HUES6 (cell line): ENCODE measurements around the gene IPO4.

Experiments used
- H3K27ac ChIP-seq: 2 replicates; pipeline ENCODE4 v1.7.0; 2013; ENCODE audit warnings: low read depth, mild to moderate bottlenecking, low read length, inconsistent platforms
- H3K27me3 ChIP-seq: 2 replicates; pipeline ENCODE4 v1.6.1; 2013; ENCODE audit warnings: low read length; ENCODE audit not compliant: control insufficient read depth, insufficient read depth
- H3K36me3 ChIP-seq: 2 replicates; pipeline ENCODE4 v1.6.1; 2013; ENCODE audit warnings: low read length; ENCODE audit not compliant: control insufficient read depth, insufficient read depth
- H3K4me1 ChIP-seq: 2 replicates; pipeline ENCODE4 v1.6.1; 2013; ENCODE audit warnings: low read length; ENCODE audit not compliant: control insufficient read depth, insufficient read depth
- H3K4me3 ChIP-seq: 2 replicates; pipeline ENCODE4 v1.5.1; 2013; ENCODE audit warnings: low read depth, low read length
- H3K9ac ChIP-seq: one replicate; pipeline ENCODE4 v1.6.1; 2013; ENCODE audit warnings: mild to moderate bottlenecking, low read length
- H3K9me3 ChIP-seq: 2 replicates; pipeline ENCODE4 v1.6.1; 2013; ENCODE audit warnings: low read depth, low read length; ENCODE audit not compliant: control insufficient read depth, insufficient read depth

IPO4 gene

DNA sequence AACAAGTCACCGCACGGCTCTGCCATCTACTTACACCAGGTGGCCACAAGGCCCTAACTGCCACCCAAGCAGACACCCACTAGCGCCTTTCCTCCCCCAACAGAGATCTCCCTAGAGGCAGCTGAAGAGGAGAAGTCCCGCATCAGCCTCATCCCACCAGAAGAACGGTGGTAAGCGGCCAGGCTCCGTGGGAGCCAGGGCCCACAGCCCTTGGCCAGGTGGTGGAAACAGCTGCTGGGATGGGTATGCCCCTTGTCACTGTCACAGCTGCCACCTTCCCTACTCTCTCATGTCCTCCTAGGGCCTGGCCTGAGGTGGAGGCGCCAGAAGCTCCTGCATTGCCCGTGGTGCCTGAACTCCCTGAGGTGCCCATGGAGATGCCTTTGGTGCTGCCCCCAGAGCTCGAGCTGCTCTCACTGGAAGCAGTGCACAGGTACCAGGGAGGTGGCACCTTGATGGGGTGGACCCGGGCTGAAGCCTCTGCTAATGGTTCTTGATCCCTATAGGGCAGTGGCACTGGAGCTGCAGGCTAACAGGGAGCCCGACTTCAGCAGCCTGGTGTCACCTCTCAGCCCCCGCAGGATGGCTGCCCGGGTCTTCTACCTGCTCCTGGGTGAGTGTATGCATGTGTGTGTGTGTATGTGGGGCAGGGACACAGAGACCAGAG lies 9.2 kb downstream of the IPO4 start:
- Histone ChIP-seq H3K36me3 (peaks cover 91% of the 10 kb centered on the region), H3K4me1 (no peaks in the 10 kb centered on the region), H3K4me3 (no peak overlapping the region), H3K9me3 (no peaks in the 10 kb centered on the region), H3K9ac (no peak overlapping the region), H3K27me3 (no peaks in the 10 kb centered on the region), H3K27ac (no peak overlapping the region)

DNA sequence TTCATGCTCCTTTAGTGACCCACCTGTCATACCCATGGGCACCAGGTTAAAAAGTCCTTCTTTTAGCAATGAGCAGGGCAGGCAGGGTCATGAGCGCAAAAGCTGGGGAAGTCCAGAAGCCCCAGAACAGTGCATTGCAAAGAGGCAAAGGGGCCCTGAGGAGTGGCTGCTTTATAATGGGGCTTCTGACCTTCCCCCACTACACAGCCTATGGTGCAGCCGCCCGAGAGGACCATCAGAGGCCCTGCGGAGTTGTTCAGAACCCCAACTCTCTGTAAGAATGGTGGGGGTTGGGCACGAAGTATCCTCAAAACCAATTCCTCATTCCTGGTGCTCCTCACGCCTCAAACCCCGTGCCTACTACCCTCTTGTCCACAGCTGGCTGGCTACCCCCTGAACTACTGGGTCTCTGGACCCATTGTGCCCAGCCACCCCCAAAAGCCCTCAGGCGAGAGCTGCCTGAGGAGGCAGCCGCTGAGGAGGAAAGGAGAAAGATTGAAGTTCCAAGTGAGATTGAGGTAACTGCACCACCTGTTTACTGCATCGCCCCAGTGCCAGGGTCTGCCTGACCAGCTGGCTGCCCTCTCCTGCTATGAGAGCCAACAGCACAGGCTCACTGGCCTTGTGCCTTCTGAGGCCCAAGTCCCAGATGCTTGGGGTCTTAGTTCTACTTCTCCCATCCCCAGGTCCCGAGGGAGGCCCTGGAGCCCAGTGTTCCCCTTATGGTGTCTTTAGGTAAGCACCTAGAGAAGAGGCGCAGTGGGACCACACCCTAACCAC lies 10.0 kb downstream of the IPO4 start:
- Histone ChIP-seq H3K4me3 (no peak overlapping the region), H3K9ac (no peak overlapping the region), H3K36me3 (peaks cover 84% of the 10 kb centered on the region), H3K9me3 (no peaks in the 10 kb centered on the region), H3K4me1 (no peaks in the 10 kb centered on the region), H3K27ac (no peak overlapping the region), H3K27me3 (no peaks in the 10 kb centered on the region)

DNA sequence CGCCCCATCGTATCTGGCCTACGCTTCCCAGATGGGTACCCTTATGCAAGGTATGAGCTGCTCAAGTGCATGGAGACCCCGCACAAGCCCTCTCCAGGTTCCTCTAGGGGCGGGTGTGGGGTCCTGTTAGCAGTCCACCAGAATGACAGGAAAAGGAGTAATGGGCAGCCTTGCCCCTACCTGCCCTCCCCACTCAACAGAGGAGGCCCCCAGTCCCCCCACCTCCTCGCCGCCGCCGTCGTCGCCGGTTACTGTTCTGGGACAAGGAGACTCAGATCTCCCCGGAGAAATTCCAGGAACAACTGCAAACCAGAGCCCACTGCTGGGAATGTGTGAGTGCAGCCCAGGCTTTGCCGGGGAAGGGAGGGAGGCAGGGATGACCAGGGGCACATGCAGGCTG lies 10.7 kb downstream of the IPO4 start:
- H3K9me3 ChIP-seq = no peaks in the 10 kb centered on the region
- no peaks in the 10 kb centered on the region for H3K4me1 ChIP-seq
- H3K27ac ChIP-seq = no peak overlapping the region
- H3K27me3 ChIP-seq = no peaks in the 10 kb centered on the region
- no peak overlapping the region for H3K4me3 ChIP-seq
- no peak overlapping the region for H3K9ac ChIP-seq
- peaks cover 83% of the 10 kb centered on the region for H3K36me3 ChIP-seq

DNA sequence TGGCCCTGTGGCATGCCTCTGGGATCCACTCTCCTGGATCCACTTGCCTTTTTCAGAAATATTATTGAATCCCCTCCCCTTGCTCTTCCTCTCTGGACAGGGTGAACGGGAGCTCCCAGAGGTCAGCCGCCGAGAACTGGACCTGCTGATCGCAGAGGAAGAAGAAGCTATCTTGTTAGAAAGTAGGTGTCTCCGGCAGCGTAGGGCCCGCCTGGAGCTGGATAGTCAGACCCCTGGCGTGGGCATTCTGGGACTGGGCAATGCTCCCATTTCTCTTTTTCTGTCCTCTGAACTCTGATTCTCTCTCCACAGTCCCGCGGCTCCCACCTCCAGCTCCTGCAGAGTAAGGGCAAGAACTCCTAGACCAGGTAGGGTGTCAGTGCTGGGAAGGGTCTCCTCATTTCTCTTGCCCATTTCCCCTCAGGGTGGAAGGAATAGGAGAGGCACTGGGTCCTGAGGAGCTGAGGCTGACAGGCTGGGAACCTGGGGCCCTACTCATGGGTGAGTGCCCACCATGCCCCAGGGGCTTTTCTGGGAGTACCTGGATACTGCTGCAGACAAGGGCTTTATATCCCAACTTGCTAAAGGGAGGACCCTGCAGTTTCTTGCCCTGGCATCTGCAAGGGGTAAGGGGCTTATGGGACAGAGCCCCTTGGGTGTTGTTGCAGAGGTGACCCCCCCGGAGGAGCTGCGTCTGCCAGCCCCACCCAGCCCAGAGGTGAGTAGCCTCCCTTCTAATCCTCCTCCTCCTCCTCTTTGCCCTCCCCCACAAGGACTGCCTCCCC lies 11.4 kb downstream of the IPO4 start:
- no peaks in the 10 kb centered on the region for H3K9me3 ChIP-seq
- H3K4me3 ChIP-seq = no peak overlapping the region
- peaks cover 5% of the 10 kb centered on the region for H3K4me1 ChIP-seq
- H3K27me3 ChIP-seq = no peaks in the 10 kb centered on the region
- H3K27ac ChIP-seq = no peak overlapping the region
- H3K9ac ChIP-seq = no peak overlapping the region
- H3K36me3 ChIP-seq = peaks cover 76% of the 10 kb centered on the region

DNA sequence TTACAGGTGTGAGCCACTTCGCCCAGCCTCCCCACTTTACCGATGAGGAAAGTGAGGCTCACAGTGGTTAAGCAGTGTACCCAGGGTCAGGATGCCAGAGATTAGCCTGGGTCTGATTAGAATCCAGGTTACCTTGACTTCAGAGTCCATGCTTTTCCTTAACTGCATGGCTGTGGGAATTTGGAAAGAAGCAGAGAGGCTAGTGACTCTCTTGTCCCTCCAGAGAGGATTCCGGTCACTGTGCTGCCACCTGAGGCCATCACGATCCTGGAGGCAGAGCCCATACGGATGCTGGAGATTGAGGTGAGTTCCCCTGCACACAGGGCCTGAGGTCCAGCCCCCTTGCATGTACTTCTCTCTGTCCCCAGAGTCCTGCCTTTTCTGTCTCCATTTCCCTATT lies 12.0 kb downstream of the IPO4 start:
- no peaks in the 10 kb centered on the region for H3K27me3 ChIP-seq
- no peak overlapping the region for H3K9ac ChIP-seq
- no peak overlapping the region for H3K4me3 ChIP-seq
- H3K4me1 ChIP-seq = peaks cover 8% of the 10 kb centered on the region
- H3K27ac ChIP-seq = no peak overlapping the region
- H3K9me3 ChIP-seq = no peaks in the 10 kb centered on the region
- H3K36me3 ChIP-seq = peaks cover 70% of the 10 kb centered on the region

DNA sequence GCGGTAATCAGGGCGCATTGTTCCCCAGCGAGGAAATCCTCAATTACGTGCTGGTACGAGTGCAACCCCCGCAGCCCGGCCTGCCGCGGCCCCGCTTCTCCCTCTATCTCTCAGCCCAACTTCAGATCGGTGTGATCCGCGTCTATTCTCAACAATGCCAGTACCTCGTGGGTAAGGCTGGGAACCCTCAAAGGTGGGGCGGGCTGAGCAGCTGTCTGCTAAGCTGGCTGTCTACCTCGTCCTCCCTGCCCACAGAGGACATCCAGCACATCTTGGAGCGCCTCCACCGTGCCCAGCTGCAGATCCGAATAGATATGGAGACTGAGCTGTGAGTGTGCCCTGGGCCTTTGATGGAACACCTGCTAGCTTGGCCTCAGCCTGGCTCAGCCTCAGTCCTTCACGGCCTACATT lies 15.7 kb downstream of the IPO4 start:
- Histone ChIP-seq H3K4me3 (peak overlapping the region; percentile 61), H3K27me3 (no peaks in the 10 kb centered on the region), H3K4me1 (peaks cover 8% of the 10 kb centered on the region), H3K9ac (peak overlapping the region; percentile 7), H3K27ac (no peak overlapping the region), H3K9me3 (no peaks in the 10 kb centered on the region), H3K36me3 (peaks cover 33% of the 10 kb centered on the region)

DNA sequence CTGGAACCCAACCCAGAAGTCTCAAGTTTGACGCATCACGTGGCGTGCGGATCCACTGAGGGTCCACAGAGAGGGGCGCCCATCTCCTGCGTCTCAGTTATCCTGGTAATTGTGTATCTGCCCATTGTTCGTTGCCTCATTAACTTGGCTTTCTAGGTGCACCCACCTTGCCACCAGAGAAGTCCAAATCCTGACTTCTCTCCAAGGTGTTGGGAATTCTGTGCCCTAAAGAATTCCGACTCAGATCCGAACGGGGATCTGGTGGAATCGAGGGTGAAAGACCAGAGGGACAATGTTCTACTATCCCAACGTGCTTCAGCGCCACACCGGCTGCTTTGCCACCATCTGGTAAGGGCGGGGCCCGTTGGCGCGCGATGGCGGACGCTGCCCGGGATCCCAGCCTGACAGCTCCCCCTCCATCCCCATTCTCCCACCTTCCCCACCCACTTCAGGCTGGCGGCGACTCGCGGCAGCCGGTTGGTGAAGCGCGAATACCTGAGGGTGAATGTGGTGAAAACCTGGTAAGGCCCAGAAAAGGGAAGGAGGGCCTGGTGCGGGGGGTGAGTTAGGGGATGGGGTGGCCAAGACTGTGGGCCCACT lies 16.3 kb downstream of the IPO4 start:
- H3K9me3 ChIP-seq = no peaks in the 10 kb centered on the region
- H3K27me3 ChIP-seq = no peaks in the 10 kb centered on the region
- H3K27ac ChIP-seq = no peak overlapping the region
- H3K4me3 ChIP-seq = peak overlapping the region; percentile 61
- H3K4me1 ChIP-seq = peaks cover 8% of the 10 kb centered on the region
- H3K9ac ChIP-seq = peak overlapping the region; percentile 66
- H3K36me3 ChIP-seq = peaks cover 32% of the 10 kb centered on the region

DNA sequence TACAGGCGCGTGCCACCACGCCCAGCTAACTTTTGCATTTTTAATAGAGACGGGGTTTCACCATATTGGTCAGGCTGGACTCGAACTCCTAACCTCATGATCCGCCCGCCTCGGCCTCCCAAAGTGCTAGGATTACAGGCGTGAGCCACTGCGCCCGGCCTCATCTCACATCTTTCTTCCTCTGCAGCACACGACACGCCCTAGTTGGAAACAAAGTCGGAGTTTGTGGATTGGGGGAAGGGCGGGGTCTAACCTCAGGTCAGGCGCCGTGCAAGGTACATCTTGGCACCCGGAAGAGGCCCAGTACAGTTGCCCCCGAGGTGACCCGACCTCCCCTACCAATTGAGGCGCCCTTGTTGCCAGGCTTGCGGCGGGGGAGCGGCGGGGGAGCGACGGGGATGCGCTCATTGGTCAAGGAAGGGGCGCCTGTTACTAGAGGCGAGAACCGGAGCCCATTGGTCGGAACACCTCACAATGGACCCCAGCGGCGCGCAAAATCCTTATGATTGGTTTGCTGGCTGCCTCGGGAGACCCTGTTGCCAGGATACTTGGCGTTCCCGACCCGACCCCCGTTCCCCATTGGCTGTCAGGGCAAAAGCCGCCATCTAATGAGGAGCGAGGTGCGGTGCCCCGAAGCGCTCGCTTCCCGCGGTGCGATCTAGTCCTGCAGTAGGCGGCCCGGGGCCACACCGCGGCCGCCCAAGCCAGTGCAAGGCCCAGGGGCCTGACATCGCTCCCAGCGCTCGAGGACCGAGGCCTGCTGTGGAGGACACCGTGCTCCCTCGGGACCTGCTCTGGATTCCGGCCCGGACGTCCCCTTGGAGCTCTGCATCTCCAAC lies 17.0 kb downstream of the IPO4 start, which contains the start of gene REC8:
REC8 (plus strand) TSS at position 659 of the 839 bp plus-strand sequence. CDS start 473 bp downstream, outside the sequence.
- Histone ChIP-seq H3K4me3 (peak within 1 kb of the TSS; percentile 61), H3K27me3 (no peaks in the 10 kb centered on the region), H3K9ac (peak within 1 kb of the TSS; percentile 66), H3K4me1 (peaks cover 8% of the 10 kb centered on the region), H3K36me3 (peaks cover 29% of the 10 kb centered on the region), H3K27ac (no peak within 1 kb of the TSS), H3K9me3 (no peaks in the 10 kb centered on the region)

DNA sequence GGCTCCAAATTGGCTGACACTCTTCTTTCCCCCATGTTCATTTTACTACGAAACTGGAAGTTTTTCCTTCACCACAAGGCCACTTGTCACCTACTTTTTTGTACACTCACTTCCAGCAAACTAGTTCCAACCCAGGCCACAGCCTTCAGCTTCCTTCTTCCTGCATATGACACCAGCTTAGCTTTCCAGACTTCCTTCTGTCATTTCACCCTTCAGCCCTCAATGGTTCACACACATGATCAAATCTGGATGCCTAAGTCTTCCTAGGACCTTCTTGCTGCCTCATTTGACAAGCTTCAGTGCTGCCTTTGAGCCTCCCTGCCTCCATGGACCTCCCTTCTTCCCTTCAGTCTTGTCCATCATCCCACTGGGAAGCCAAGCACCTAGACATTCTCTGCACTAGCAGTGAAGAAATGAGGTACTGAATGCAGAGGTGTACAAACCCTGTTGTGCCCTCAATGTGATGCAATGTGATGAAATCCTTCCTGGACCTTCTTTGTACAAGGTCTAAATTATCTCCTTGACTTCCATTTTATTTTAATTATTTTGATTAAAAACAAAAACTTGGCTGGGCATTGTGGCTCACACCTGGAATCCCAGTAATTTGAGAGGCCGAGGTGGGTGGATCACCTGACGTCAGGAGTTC lies 21.0 kb downstream of the IPO4 start:
- Histone ChIP-seq H3K4me3 (no peak overlapping the region), H3K36me3 (peaks cover 42% of the 10 kb centered on the region), H3K4me1 (peaks cover 7% of the 10 kb centered on the region), H3K27ac (no peak overlapping the region), H3K27me3 (no peaks in the 10 kb centered on the region), H3K9me3 (no peaks in the 10 kb centered on the region), H3K9ac (no peak overlapping the region)

DNA sequence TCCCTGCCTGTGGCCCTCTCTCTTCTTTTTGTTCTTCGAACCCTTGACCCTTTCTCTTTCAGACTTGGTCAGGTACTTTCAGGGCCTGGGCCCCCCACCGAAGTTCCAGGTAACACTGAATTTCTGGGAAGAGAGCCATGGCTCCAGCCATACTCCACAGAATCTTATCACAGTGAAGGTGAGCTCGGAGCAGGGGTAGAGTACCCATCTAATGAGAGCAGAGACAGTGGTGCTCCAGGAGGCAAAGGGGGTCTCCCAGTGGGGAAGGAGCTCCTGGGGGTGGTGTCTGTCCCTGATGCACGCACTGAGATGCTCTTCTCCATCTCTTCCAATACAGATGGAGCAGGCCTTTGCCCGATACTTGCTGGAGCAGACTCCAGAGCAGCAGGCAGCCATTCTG lies 22.8 kb downstream of the IPO4 start:
- no peak overlapping the region for H3K4me3 ChIP-seq
- H3K27ac ChIP-seq = no peak overlapping the region
- H3K36me3 ChIP-seq = peaks cover 46% of the 10 kb centered on the region
- H3K4me1 ChIP-seq = peaks cover 9% of the 10 kb centered on the region
- no peaks in the 10 kb centered on the region for H3K27me3 ChIP-seq
- no peaks in the 10 kb centered on the region for H3K9me3 ChIP-seq
- H3K9ac ChIP-seq = no peak overlapping the region
